GM19099 (cell line): ENCODE results near the gene NDUFAF7.

Experiments
- POLR2A ChIP-seq: IDR thresholded peaks from 3 replicates; pipeline ENCODE4 v1.6.1; 2011; ENCODE audit warnings: low read depth; ENCODE audit not compliant: insufficient read length; ENCODE audit errors: extremely low read depth

NDUFAF7 gene

GRCh38 chr2:37231241-37232130 is at the start of gene NDUFAF7, which contains the start of gene CEBPZ:
NDUFAF7 (plus strand) TSS chr2:37231658; CDS start chr2:37231706, 48 bp downstream.
CEBPZ (minus strand) TSS chr2:37231596; CDS start chr2:37231567, 29 bp downstream.
- TF ChIP-seq POLR2A: peak; percentile 89

- no peak for TF ChIP-seq POLR2A
These were observed 49.5 kb upstream of the NDUFAF7 start for GRCh38 chr2:37181726-37182684.

DNA sequence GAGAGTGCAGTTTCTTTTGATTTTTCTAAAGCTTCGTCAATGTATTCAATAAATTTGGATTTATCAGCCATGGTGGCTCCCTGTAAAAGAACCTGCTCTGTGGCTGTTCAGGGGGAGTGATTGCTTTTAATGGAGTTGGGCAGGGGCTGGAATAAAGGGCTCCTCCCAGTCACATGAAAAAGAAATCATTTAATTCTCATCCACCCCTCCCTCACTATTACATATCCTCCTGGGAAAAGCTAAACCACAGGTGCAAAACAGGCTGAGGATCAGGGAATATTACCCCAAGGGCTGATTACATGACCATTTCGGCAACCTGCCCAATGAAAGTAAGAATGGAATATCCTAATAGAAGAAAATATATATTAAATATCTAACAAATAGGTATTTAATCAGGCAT is 42.9 kb upstream of the NDUFAF7 start, which contains the start of gene SULT6B1:
Gene SULT6B1, minus strand, starts transcription at position 101 of the 400 bp plus-strand sequence. Its CDS starts 30 bp downstream, at position 71.
- TF ChIP-seq POLR2A: no peak

DNA sequence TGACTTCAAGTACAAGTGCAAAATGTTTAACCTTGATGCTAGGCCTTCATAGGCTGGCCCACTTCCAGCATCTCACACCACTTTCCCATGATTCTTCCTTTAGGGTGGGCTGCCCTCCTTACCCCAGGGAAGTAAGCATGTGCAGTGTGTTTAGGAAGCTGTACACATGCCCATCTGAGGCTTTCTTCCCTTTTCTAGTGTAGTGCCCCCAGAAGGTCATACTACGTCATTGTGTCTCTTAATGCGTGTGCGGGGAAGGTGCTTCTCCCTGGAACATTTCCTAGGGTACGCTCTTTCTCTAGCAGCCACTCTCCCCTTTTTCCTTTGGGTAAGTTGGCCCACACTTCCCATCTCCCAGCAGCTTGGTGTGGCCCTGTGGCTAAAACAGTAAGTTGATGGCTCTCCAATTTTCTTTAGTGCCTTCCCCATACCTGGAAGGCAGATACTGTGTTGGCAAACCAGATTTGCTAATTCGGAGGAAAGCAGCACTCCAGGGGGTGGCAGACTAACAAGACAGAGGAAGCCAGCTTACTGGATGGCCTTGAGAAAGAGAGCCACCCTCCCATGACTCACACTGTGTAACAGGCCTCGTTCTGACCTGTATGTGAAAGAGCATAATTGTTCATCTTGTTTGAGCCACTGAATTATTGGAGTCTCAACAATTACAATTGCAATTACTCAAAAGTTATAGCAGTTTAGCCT is 41.9 kb upstream of the NDUFAF7 start:
- TF ChIP-seq POLR2A: no peak

DNA sequence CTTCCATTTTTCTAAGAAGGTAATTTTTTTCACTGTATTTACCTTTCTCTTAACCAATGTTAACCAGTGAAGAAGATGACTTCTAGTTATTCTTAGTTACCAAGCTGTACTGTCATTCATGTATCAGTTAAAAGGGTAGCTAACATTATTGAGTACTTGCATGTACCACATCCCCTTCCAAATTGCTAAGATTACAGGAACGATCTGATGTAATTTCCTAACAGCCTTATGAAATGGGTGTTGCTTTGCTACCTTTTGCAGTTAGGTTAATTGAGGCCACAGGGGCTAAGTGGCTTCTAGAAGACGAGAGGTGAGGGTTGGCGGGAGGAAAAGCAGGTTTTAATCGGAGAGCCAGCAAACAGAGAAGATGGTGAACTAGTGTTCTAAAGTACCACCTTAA is 41.2 kb upstream of the NDUFAF7 start:
- no peak for TF ChIP-seq POLR2A

DNA sequence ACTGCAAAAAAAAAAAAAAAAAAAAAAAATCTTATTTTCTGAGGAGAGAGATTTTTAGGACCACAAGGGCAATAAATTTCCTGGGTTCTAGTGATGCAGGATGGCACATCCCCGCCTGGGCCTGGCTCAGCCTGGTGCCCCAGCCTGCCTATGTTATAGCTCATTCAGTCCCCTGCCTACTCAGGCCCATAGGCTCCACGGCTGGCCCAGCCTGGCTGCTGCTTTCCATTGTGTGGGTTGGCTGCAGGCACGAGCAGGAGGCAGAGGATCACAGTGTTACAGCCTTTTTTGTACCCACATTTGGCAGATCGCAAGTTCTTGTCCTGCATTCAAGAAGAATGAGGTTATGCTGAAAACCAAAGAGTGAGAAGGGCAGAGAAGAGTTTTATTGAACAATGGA is 40.2 kb upstream of the NDUFAF7 start:
- TF ChIP-seq POLR2A: no peak

GRCh38 chr2:37191747-37192146 is 39.7 kb upstream of the NDUFAF7 start:
- TF ChIP-seq POLR2A: no peak

DNA sequence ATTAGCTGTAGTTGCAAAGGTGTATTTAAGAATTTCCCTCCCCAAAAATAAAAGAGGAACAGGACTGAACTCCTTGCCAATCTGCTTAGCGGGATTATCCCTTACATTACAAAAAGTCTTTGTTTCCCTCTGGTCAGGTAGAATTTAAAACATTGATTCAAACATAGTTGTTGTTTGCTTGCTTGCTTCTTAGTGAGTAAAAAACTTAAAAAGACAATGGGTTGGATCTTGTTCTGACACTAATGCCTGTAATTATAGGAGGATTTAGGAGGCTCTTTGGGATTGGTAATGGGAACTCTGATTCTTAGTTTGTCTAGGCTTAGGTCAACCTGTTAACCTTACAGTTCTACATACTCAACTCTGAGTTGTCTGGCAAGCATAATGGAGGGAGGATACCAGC is 38.9 kb upstream of the NDUFAF7 start:
- no peak for TF ChIP-seq POLR2A

DNA sequence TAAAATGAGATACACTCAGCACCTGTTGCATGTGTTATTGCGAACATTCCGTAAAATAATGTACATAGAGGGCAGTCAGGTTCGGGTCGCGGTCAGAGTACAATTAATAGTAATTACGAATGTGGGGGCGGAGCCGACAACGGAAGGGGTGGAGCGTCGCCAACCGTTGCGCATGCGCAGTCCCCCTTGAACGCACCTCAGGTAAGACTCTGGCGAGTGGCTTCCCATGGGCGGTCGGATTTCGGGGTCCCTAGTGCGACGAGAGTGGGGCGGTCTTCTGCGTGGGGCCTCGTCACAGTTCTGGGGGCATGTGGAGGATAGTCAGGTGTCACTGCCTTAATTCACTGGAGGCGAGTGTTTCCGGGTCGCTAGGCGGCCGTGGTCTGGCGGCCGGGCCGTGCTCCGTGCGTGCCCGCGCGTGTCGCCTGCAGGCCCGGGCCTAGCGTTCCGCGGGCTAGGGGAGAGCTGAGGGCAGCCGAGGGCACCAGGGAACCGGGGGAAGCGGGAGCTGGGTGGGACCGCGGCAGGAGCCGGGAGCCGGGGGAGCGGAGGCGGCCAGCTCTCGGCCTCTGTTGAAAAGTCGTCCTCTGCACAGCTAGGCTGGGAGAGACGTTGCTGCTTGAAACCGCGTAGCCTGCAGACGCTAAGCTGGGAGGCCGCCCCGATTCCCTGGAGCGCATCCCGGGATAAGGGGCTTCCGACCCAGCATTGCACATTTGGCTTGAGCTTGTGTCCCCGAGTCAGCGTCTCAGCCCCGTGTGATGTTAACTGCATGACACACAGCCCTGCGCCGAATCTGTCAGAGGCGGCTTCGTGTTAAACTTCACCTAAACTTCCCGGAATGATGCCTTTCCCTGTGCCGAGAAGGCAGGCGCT is 34.9 kb upstream of the NDUFAF7 start, which contains the start of gene CEBPZOS:
Gene CEBPZOS, plus strand, starts transcription at position 177 of the 876 bp plus-strand sequence. CDS start 3,209 bp downstream, outside the sequence.
- TF ChIP-seq POLR2A: peak; percentile 78

DNA sequence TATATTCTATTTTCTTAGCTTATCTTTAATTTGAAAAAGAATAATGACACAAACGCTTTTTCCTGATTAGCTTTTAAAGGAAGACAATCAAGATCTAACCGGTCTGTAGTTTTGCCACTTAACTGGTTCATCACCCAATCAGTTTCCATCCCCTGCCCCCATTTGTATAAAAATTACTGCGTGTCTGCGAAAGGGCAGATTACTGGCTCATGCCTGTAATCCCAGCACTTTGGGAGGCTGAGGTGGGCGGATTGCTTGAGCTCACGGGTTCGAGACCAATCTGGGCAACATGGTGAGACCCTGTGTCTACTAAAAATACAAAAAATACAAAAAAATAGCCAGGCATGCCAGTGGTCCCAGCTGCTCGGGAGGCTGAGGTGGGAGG is 32.8 kb upstream of the NDUFAF7 start:
- TF ChIP-seq POLR2A: no peak

GRCh38 chr2:37201208-37201607 is 30.2 kb upstream of the NDUFAF7 start:
- TF ChIP-seq POLR2A: no peak

DNA sequence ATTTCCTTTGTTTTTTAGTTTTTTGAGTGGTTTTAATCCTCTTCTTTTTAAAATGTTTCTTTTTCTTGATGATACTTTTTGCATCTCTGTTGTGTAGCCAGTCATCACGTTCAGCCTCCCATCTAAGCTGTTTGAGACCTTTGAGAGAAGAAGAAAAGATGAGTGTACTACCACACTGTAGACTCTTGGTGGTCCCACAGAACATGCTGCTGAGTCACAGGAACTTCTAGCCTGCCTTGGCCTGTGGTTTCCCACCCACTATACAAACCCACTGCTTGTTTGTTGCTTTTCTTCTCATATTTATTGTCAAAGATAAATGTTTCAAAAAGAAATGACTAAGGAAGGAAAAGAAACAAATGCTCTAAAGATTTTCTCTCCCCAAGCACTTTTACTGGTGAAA is 29.7 kb upstream of the NDUFAF7 start:
- TF ChIP-seq POLR2A: no peak

DNA sequence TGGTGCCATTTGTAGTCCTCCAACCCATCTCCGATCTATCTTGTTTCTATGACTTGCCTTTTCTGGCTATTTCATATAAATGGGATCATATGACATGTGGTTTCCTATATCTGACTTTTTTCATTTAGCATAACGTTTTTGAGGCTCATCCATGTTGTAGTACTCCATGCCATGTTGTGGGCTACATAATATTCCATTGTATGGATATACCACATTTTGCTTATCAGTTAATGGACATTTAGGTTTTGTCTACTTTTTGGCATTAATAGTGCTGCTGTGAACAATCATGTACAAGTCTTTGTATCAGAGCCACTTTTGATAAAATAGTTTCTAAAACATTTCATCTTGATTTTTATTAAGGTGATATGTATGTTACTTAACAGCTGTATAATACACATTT is 27.8 kb upstream of the NDUFAF7 start:
- TF ChIP-seq POLR2A: no peak

- TF ChIP-seq POLR2A: no peak
These were observed 25.6 kb upstream of the NDUFAF7 start for GRCh38 chr2:37205689-37206341.

DNA sequence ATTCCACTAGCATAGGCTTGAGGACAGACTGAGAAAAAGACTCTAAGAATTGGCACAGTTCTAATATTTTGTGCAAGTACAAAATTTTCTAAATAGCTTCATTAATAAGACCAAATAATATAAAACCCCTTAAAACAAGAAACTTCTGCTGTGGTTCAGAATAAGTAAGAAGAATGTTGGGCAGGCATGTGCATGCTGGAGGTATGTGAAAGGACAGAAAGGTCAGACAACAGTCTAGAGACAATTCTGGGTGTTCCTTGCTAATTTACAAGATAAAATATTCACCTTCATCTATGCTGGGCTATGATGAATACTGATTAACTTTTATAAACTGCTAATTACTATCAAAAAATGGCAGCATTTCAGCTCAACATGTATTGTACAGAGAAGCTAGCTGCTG is 20.2 kb upstream of the NDUFAF7 start:
- no peak for TF ChIP-seq POLR2A
